ENCODE measurements around the gene C19orf85.
"Not testable (repeated sequence)": the region's sequence is repeated elsewhere in the genome, so short reads cannot be mapped to it uniquely, and the experiment has no call there.

C19orf85 gene

GRCh38 chr19:55440411-55441105 lies 24.0 kb downstream of the C19orf85 start:
- DNase-seq (ENCODE audit: low read depth in 2 of 2): no peak

GRCh38 chr19:55439052-55439451 lies 25.5 kb downstream of the C19orf85 start:
- no peak for DNase-seq (ENCODE audit: low read depth in 2 of 2)

- no peak for DNase-seq (ENCODE audit: low read depth in 2 of 2)
Observed at GRCh38 chr19:55437410-55437809, 27.1 kb downstream of the C19orf85 start.

GRCh38 chr19:55436847-55437246 lies 27.7 kb downstream of the C19orf85 start:
- DNase-seq (ENCODE audit: low read depth in 2 of 2): no peak

GRCh38 chr19:55435020-55435419 lies 29.5 kb downstream of the C19orf85 start:
- no peak for DNase-seq (ENCODE audit: low read depth in 2 of 2)

GRCh38 chr19:55434356-55434919 lies 30.1 kb downstream of the C19orf85 start:
- no peak for DNase-seq (ENCODE audit: low read depth in 2 of 2)

GRCh38 chr19:55433292-55433691 lies 31.3 kb downstream of the C19orf85 start:
- no peak for DNase-seq (ENCODE audit: low read depth in 2 of 2)

- DNase-seq (ENCODE audit: low read depth in 2 of 2): no peak
Observed at GRCh38 chr19:55432241-55432959, 32.2 kb downstream of the C19orf85 start.

GRCh38 chr19:55431183-55431582 lies 33.4 kb downstream of the C19orf85 start:
- no peak for DNase-seq (ENCODE audit: low read depth in 2 of 2)

- no peak for DNase-seq (ENCODE audit: low read depth in 2 of 2)
Observed at GRCh38 chr19:55426042-55426441, 38.5 kb downstream of the C19orf85 start.

- no peak for DNase-seq (ENCODE audit: low read depth in 2 of 2)
Observed at GRCh38 chr19:55424518-55424917, 40.0 kb downstream of the C19orf85 start.

- DNase-seq (ENCODE audit: low read depth in 2 of 2): no peak
Observed at GRCh38 chr19:55423225-55424005, 41.1 kb downstream of the C19orf85 start.

- DNase-seq (ENCODE audit: low read depth in 2 of 2): not testable (repeated sequence)
Observed at GRCh38 chr19:55421281-55421680, 43.3 kb downstream of the C19orf85 start.

- DNase-seq (ENCODE audit: low read depth in 2 of 2): no peak
Observed at GRCh38 chr19:55419624-55420236, 44.8 kb downstream of the C19orf85 start.

- no peak for DNase-seq (ENCODE audit: low read depth in 2 of 2)
Observed at GRCh38 chr19:55419103-55419502, 45.4 kb downstream of the C19orf85 start.

- peak in 1 of 2 donors; percentile 20 for DNase-seq (ENCODE audit: low read depth in 2 of 2)
Observed at GRCh38 chr19:55418185-55418584, 46.4 kb downstream of the C19orf85 start.

All from stimulated activated CD8-positive, alpha-beta memory T cell treated with anti-CD3 and anti-CD28 coated beads, Interleukin-2, amount 100 ng/mL, for 1 hour (primary cell).